ENCODE data around the gene MPO. TPM values are rescaled to one million over a fixed set of nuclear protein-coding genes. Genes with fewer than 3 reads are reported as not detected.

MPO gene
- total RNA-seq, 1 donor = 0.42 TPM

GRCh38 chr17:58279736-58280479 lies 827 bp downstream of the MPO start:
- Histone ChIP-seq H3K4me1 (ENCODE audit: insufficient read depth, low read length) (peaks cover 84% of the 10 kb centered on the region), H3K9me3 (ENCODE audit: low read depth, low read length) (no peaks in the 10 kb centered on the region), H3K4me3 (ENCODE audit: low read length) (no peak overlapping the region), H3K27me3 (ENCODE audit: insufficient read depth, low read length) (no peaks in the 10 kb centered on the region)

- H3K4me3 ChIP-seq (ENCODE audit: low read length) = peak overlapping the region; percentile 16
- H3K4me1 ChIP-seq (ENCODE audit: insufficient read depth, low read length) = peaks cover 77% of the 10 kb centered on the region
- H3K27me3 ChIP-seq (ENCODE audit: insufficient read depth, low read length) = no peaks in the 10 kb centered on the region
- no peaks in the 10 kb centered on the region for H3K9me3 ChIP-seq (ENCODE audit: low read depth, low read length)
Observed at GRCh38 chr17:58279016-58279711, 1.6 kb downstream of the MPO start.

- Histone ChIP-seq H3K9me3 (ENCODE audit: low read depth, low read length) (no peaks in the 10 kb centered on the region), H3K4me3 (ENCODE audit: low read length) (no peak overlapping the region), H3K4me1 (ENCODE audit: insufficient read depth, low read length) (peaks cover 72% of the 10 kb centered on the region), H3K27me3 (ENCODE audit: insufficient read depth, low read length) (no peaks in the 10 kb centered on the region)
Observed at GRCh38 chr17:58278661-58279015, 2.1 kb downstream of the MPO start.

GRCh38 chr17:58277802-58278595 lies 2.7 kb downstream of the MPO start:
- H3K4me3 ChIP-seq (ENCODE audit: low read length) = no peak overlapping the region
- peaks cover 75% of the 10 kb centered on the region for H3K4me1 ChIP-seq (ENCODE audit: insufficient read depth, low read length)
- no peaks in the 10 kb centered on the region for H3K27me3 ChIP-seq (ENCODE audit: insufficient read depth, low read length)
- H3K9me3 ChIP-seq (ENCODE audit: low read depth, low read length) = no peaks in the 10 kb centered on the region

- Histone ChIP-seq H3K27me3 (ENCODE audit: insufficient read depth, low read length) (no peaks in the 10 kb centered on the region), H3K9me3 (ENCODE audit: low read depth, low read length) (no peaks in the 10 kb centered on the region), H3K4me3 (ENCODE audit: low read length) (no peak overlapping the region), H3K4me1 (ENCODE audit: insufficient read depth, low read length) (peaks cover 75% of the 10 kb centered on the region)
Observed at GRCh38 chr17:58277107-58277801, 3.5 kb downstream of the MPO start.

- Histone ChIP-seq H3K9me3 (ENCODE audit: low read depth, low read length) (no peaks in the 10 kb centered on the region), H3K27me3 (ENCODE audit: insufficient read depth, low read length) (no peaks in the 10 kb centered on the region), H3K4me1 (ENCODE audit: insufficient read depth, low read length) (peaks cover 66% of the 10 kb centered on the region), H3K4me3 (ENCODE audit: low read length) (no peak overlapping the region)
Observed at GRCh38 chr17:58276423-58276822, 4.3 kb downstream of the MPO start.

GRCh38 chr17:58275417-58275816 lies 5.3 kb downstream of the MPO start:
- H3K9me3 ChIP-seq (ENCODE audit: low read depth, low read length) = no peaks in the 10 kb centered on the region
- H3K27me3 ChIP-seq (ENCODE audit: insufficient read depth, low read length) = no peaks in the 10 kb centered on the region
- peaks cover 63% of the 10 kb centered on the region for H3K4me1 ChIP-seq (ENCODE audit: insufficient read depth, low read length)
- no peak overlapping the region for H3K4me3 ChIP-seq (ENCODE audit: low read length)

GRCh38 chr17:58273453-58274104 lies 7.2 kb downstream of the MPO start:
- no peak overlapping the region for H3K4me3 ChIP-seq (ENCODE audit: low read length)
- peaks cover 51% of the 10 kb centered on the region for H3K4me1 ChIP-seq (ENCODE audit: insufficient read depth, low read length)
- H3K9me3 ChIP-seq (ENCODE audit: low read depth, low read length) = no peaks in the 10 kb centered on the region
- no peaks in the 10 kb centered on the region for H3K27me3 ChIP-seq (ENCODE audit: insufficient read depth, low read length)

GRCh38 chr17:58272367-58273280 lies 8.1 kb downstream of the MPO start:
- Histone ChIP-seq H3K4me1 (ENCODE audit: insufficient read depth, low read length) (peaks cover 41% of the 10 kb centered on the region), H3K4me3 (ENCODE audit: low read length) (no peak overlapping the region), H3K27me3 (ENCODE audit: insufficient read depth, low read length) (no peaks in the 10 kb centered on the region), H3K9me3 (ENCODE audit: low read depth, low read length) (no peaks in the 10 kb centered on the region)

GRCh38 chr17:58271216-58271931 lies 9.4 kb downstream of the MPO start:
- Histone ChIP-seq H3K4me1 (ENCODE audit: insufficient read depth, low read length) (peaks cover 31% of the 10 kb centered on the region), H3K9me3 (ENCODE audit: low read depth, low read length) (no peaks in the 10 kb centered on the region), H3K27me3 (ENCODE audit: insufficient read depth, low read length) (no peaks in the 10 kb centered on the region), H3K4me3 (ENCODE audit: low read length) (no peak overlapping the region)

GRCh38 chr17:58270476-58271215 lies 10.1 kb downstream of the MPO start:
- H3K27me3 ChIP-seq (ENCODE audit: insufficient read depth, low read length) = no peaks in the 10 kb centered on the region
- no peaks in the 10 kb centered on the region for H3K9me3 ChIP-seq (ENCODE audit: low read depth, low read length)
- H3K4me3 ChIP-seq (ENCODE audit: low read length) = no peak overlapping the region
- peaks cover 23% of the 10 kb centered on the region for H3K4me1 ChIP-seq (ENCODE audit: insufficient read depth, low read length)

GRCh38 chr17:58269557-58270291 lies 11.0 kb downstream of the MPO start:
- no peaks in the 10 kb centered on the region for H3K9me3 ChIP-seq (ENCODE audit: low read depth, low read length)
- H3K4me1 ChIP-seq (ENCODE audit: insufficient read depth, low read length) = peaks cover 18% of the 10 kb centered on the region
- no peak overlapping the region for H3K4me3 ChIP-seq (ENCODE audit: low read length)
- no peaks in the 10 kb centered on the region for H3K27me3 ChIP-seq (ENCODE audit: insufficient read depth, low read length)
